Hepatocyte (in vitro differentiated cells): Measurements from ENCODE around the gene DES. TPM values are rescaled to one million over a fixed set of nuclear protein-coding genes. Genes with fewer than 3 reads are reported as not detected.

Experiments
- DNase-seq: peaks from one replicate; pipeline ENCODE4 v3.0.0-alpha.2; 2016; ENCODE audit warnings: low spot score
- H2AFZ ChIP-seq: fragments of 200-600 bp; sonication (generic); 2 replicates; pipeline ENCODE4 v1.6.0; 2016; ENCODE audit warnings: antibody characterized with exemption, mild to moderate bottlenecking
- H3K27ac ChIP-seq: fragments of 200-600 bp; sonication (generic); 2 replicates; pipeline ENCODE4 v1.5.1; 2016; ENCODE audit warnings: mild to moderate bottlenecking
- H3K27me3 ChIP-seq: fragments of 200-600 bp; sonication (generic); 2 replicates; pipeline ENCODE4 v1.6.1; 2016
- H3K36me3 ChIP-seq: fragments of 200-600 bp; sonication (generic); replicated peaks from 2 replicates; pipeline ENCODE4 v1.5.1; 2016; ENCODE audit warnings: low read depth; ENCODE audit not compliant: insufficient read depth
- H3K4me1 ChIP-seq: fragments of 200-600 bp; sonication (generic); 2 replicates; pipeline ENCODE4 v1.5.1; 2016; ENCODE audit warnings: mild to moderate bottlenecking, moderate library complexity; ENCODE audit not compliant: insufficient read depth
- H3K4me2 ChIP-seq: fragments of 200-600 bp; sonication (generic); 2 replicates; pipeline ENCODE4 v1.6.0; 2016
- H3K4me3 ChIP-seq: fragments of 200-600 bp; sonication (generic); 2 replicates; pipeline ENCODE4 v1.5.1; 2016; ENCODE audit warnings: mild to moderate bottlenecking
- H3K79me2 ChIP-seq: fragments of 200-600 bp; sonication (generic); 2 replicates; pipeline ENCODE4 v1.6.0; 2017; ENCODE audit warnings: mild to moderate bottlenecking
- H3K9me2 ChIP-seq: fragments of 200-600 bp; sonication (generic); replicated peaks from 2 replicates; pipeline ENCODE4 v1.6.0; 2017; ENCODE audit warnings: mild to moderate bottlenecking; ENCODE audit not compliant: insufficient read depth
- H3K9me3 ChIP-seq: fragments of 200-600 bp; sonication (generic); 2 replicates; pipeline ENCODE4 v1.5.1; 2016; ENCODE audit warnings: low read depth, mild to moderate bottlenecking
- H4K20me1 ChIP-seq: fragments of 200-600 bp; sonication (generic); 2 replicates; pipeline ENCODE4 v1.6.0; 2016; ENCODE audit warnings: mild to moderate bottlenecking; ENCODE audit not compliant: insufficient read depth, poor library complexity, severe bottlenecking
- CTCF ChIP-seq: fragments of 200-600 bp; sonication (generic); IDR thresholded peaks from 2 replicates; pipeline ENCODE4 v1.5.1; 2016; ENCODE audit warnings: antibody characterized with exemption, mild to moderate bottlenecking; ENCODE audit not compliant: poor library complexity
- EZH2 ChIP-seq: fragments of 200-600 bp; sonication (generic); IDR thresholded peaks from 2 replicates; pipeline ENCODE4 v1.6.1; 2016; ENCODE audit warnings: antibody characterized with exemption, mild to moderate bottlenecking, borderline replicate concordance
- EZH2phosphoT487 ChIP-seq: fragments of 200-600 bp; sonication (generic); IDR thresholded peaks from one replicate; pipeline ENCODE4 v1.6.1; 2018; ENCODE audit warnings: antibody characterized with exemption, mild to moderate bottlenecking, low read depth, moderate library complexity; ENCODE audit not compliant: unreplicated experiment, severe bottlenecking
- WGBS: methylation state at CpG from one replicate; pipeline ENCODE4 v1.1.6; 2016; ENCODE audit warnings: low lambda C conversion rate; ENCODE audit errors: missing lambda C conversion rate; 5-methylcytosine and 5-hydroxymethylcytosine counted together
- polyA plus RNA-seq: library from polyadenylated mRNA; unstranded; fragments of >200 nt; fragmentation: Nextera tagmentation; extraction: Ambion mirVana; gene quantifications from 2 replicates; pipeline ENCODE4 v1.2.1, GENCODE V29; 2016
- total RNA-seq: library from RNA; depleted of rRNA; stranded (reverse); fragments of >200 nt; gene quantifications from 2 replicates; pipeline ENCODE4 v1.2.3, GENCODE V29; 2014

The DES gene
- 103 and 114 TPM in 2 replicates for total RNA-seq
- polyA plus RNA-seq: 58.5 and 60.9 TPM in 2 replicates

DNA sequence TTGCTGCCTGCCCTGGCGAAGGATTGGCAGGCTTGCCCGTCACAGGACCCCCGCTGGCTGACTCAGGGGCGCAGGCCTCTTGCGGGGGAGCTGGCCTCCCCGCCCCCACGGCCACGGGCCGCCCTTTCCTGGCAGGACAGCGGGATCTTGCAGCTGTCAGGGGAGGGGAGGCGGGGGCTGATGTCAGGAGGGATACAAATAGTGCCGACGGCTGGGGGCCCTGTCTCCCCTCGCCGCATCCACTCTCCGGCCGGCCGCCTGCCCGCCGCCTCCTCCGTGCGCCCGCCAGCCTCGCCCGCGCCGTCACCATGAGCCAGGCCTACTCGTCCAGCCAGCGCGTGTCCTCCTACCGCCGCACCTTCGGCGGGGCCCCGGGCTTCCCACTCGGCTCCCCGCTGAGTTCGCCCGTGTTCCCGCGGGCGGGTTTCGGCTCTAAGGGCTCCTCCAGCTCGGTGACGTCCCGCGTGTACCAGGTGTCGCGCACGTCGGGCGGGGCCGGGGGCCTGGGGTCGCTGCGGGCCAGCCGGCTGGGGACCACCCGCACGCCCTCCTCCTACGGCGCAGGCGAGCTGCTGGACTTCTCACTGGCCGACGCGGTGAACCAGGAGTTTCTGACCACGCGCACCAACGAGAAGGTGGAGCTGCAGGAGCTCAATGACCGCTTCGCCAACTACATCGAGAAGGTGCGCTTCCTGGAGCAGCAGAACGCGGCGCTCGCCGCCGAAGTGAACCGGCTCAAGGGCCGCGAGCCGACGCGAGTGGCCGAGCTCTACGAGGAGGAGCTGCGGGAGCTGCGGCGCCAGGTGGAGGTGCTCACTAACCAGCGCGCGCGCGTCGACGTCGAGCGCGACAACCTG is at the start of gene DES:
Gene DES, plus strand, starts transcription at position 223 of the 857 bp plus-strand sequence. Its CDS starts 86 bp downstream, at position 309.
- Histone ChIP-seq H3K9me3 (no peaks in the 10 kb centered on the region), H4K20me1 (no peaks in the 10 kb centered on the region), H3K4me3 (peak within 1 kb of the TSS; percentile 12), H3K27me3 (peaks cover 14% of the 10 kb centered on the region), H3K79me2 (no peaks in the 10 kb centered on the region), H2AFZ (no peak within 1 kb of the TSS), H3K9me2 (no peaks in the 10 kb centered on the region), H3K36me3 (no peaks in the 10 kb centered on the region), H3K4me2 (peak within 1 kb of the TSS; percentile 84), H3K27ac (peak within 1 kb of the TSS; percentile 75), H3K4me1 (peaks cover 14% of the 10 kb centered on the region)
- peak; percentile 52 for DNase-seq
- TF ChIP-seq EZH2phosphoT487 (no peak), EZH2 (peak; percentile 58)
- WGBS: 32% methylated on average over 81 of the region's 98 CpGs

- peaks cover 9% of the 10 kb centered on the region for H3K4me1 ChIP-seq
- WGBS: 27% methylated on average over 3 of the region's 3 CpGs
- H3K36me3 ChIP-seq: no peaks in the 10 kb centered on the region
- peak; percentile 63 for DNase-seq
- peak overlapping the region; percentile 42 for H3K27ac ChIP-seq
- TF ChIP-seq CTCF (no peak), EZH2 (no peak), EZH2phosphoT487 (no peak)
- no peaks in the 10 kb centered on the region for H3K79me2 ChIP-seq
- H3K4me2 ChIP-seq: peak overlapping the region; percentile 54
- no peaks in the 10 kb centered on the region for H3K9me2 ChIP-seq
- H4K20me1 ChIP-seq: no peaks in the 10 kb centered on the region
- H3K27me3 ChIP-seq: no peaks in the 10 kb centered on the region
- H3K4me3 ChIP-seq: no peak overlapping the region
- no peaks in the 10 kb centered on the region for H3K9me3 ChIP-seq
- no peak overlapping the region for H2AFZ ChIP-seq
Observed at GRCh38 chr2:219368690-219369191, 49.4 kb upstream of the DES start.

GRCh38 chr2:219369447-219369861 is 48.7 kb upstream of the DES start:
- peak overlapping the region; percentile 54 for H3K4me2 ChIP-seq
- no peak overlapping the region for H3K4me3 ChIP-seq
- 47% methylated on average over 2 of the region's 2 CpGs for WGBS
- TF ChIP-seq CTCF: no peak
- TF ChIP-seq EZH2phosphoT487: no peak
- TF ChIP-seq EZH2: no peak
- H3K27me3 ChIP-seq: no peaks in the 10 kb centered on the region
- H4K20me1 ChIP-seq: no peaks in the 10 kb centered on the region
- peaks cover 9% of the 10 kb centered on the region for H3K4me1 ChIP-seq
- H3K36me3 ChIP-seq: no peaks in the 10 kb centered on the region
- H2AFZ ChIP-seq: no peak overlapping the region
- H3K9me2 ChIP-seq: no peaks in the 10 kb centered on the region
- DNase-seq: no peak
- H3K79me2 ChIP-seq: no peaks in the 10 kb centered on the region
- no peaks in the 10 kb centered on the region for H3K9me3 ChIP-seq
- H3K27ac ChIP-seq: peak overlapping the region; percentile 63

- no peaks in the 10 kb centered on the region for H3K36me3 ChIP-seq
- no peaks in the 10 kb centered on the region for H3K4me1 ChIP-seq
- H4K20me1 ChIP-seq: no peaks in the 10 kb centered on the region
- H3K27me3 ChIP-seq: no peaks in the 10 kb centered on the region
- no peaks in the 10 kb centered on the region for H3K79me2 ChIP-seq
- no peak overlapping the region for H2AFZ ChIP-seq
- TF ChIP-seq EZH2 (no peak), EZH2phosphoT487 (no peak), CTCF (no peak)
- no peaks in the 10 kb centered on the region for H3K9me3 ChIP-seq
- no peak for DNase-seq
- no peak overlapping the region for H3K4me3 ChIP-seq
- WGBS: 94% methylated on average over 13 of the region's 13 CpGs
- no peak overlapping the region for H3K27ac ChIP-seq
- no peak overlapping the region for H3K4me2 ChIP-seq
- no peaks in the 10 kb centered on the region for H3K9me2 ChIP-seq
Observed at GRCh38 chr2:219378163-219378851, 39.9 kb upstream of the DES start.
